ENCODE measurements around the gene CDK2.

Gene CDK2

DNA sequence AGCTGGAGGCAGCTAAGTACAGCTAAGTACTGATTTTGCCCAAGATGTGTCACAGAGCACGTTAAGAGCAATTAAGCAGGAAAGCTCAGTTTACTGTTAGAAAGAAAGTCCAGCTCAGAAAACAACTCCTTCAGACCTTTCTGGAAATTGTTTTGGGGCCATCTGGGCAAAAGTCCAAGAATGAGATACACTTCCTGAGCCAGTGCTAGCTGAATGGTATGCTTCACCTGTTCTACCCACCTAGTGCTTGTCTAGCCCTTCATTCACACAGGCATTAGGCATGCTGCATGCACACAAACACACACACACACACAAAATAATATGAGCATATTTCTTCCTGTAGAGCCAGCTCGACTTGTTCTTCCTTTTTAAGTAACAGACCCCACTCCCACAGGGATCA lies 47.6 kb downstream of the CDK2 start:
- no peak for DNase-seq (ENCODE audit: low spot score)

DNA sequence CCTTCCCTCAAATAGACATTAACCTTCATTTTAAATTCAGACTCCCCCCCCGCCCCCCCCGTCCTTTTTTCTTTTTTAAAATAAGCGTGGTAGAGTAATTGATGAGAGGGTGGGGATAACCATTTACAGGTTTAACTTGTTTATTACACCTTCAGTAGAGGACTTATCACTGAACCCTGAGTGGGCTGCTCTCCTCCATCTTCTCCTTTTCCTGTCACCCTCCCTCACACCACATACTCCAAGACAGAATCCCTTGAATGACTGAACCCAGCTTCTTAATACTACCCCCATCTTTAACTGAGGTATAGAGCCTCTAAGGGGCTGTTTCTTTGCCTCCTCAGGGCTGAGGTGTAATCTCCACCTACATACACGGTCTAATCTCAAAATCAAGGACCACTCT lies 50.6 kb downstream of the CDK2 start:
- no peak for DNase-seq (ENCODE audit: low spot score)

DNA sequence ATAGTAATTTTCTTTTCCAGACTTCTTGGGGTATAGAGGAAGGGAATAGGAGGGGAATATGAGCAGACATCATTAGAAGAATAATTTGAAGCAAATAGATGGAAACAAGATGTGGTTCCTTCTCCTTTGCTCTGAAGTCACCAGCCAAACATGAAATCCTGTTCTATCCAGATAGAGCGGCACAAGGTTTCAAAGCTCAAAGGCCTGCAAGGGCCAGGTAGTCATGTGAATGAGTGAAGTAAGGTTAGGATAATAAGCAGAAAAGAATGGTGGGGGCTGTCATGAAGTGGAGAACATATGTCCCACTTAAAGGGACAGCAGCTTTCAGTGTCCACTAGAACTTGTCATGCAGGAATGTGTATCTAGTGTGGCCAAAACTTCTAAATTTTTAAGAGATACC lies 51.7 kb downstream of the CDK2 start:
- DNase-seq (ENCODE audit: low spot score): no peak

DNA sequence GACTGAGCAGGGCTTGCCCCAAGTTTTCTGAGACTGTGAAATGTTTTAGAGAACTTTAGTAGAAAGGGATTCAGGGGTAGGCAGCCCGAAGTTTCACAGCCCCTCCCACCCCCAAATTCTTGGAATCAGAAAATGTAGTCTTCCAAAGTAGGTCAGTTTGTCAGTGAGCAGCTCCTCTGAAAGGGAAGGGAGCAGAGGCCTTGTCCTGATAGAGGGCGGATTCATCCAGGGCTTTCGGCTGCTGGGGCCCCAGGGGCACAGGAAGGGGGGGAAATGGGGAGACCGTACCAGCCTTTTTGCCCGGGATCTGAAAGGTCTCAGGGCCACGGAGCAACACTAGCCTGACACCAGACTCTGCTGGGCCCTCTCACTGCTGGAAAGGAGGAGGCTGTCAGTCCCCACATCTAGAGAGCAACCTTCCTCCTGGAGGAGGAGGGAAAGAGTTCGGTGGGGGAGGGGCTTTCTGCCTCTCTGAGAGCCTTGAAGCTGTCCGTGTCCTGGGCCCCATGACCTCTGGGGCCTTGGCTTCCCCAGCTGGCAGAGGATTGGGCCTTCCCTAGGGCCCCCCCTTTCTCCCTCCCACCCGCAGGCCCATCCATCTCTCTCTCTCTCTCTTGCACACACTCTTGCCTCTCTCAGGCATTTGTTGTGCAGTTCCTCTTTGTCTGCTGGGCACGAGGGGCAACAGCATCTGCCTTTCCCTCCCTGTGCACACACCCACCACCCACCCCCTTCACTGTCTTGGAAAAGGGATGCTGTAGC lies 54.0 kb downstream of the CDK2 start, which contains the start of gene IKZF4:
Gene IKZF4, plus strand, starts transcription at position 621 of the 762 bp plus-strand sequence. CDS start 451 bp downstream, outside the sequence.
- DNase-seq (ENCODE audit: low spot score): no peak

DNA sequence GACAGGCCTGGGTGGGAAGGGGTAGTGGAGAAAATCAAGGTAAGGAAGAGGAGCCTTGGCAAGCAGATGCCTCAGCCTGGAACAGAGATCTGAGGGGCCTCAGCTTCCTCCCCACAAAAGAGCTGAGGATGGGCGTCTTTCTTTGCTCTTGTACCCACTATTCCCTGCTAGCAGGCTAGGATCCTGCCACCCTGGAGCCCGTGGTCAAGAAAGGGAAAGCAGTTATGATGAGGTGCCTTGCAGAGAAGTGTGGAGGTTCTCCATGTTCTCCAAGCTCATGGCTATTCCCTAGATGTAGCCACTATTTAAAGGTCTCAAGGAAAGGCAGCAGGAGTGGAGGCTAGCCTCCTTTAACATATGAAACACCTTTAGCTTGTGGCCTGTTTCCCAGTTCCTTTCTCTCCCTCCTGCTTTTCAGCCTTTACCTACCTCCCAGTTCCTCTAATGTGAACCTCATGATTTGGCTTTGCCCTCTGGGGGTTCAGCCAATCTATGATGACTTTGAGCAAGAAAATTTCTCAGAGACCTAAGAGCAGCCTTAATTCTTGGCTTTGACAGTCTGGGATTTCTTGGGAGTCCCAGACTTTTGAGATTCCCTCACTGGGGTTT lies 55.4 kb downstream of the CDK2 start:
- DNase-seq (ENCODE audit: low spot score): no peak

Data from hematopoietic multipotent progenitor cell treated with erythropoietin and hydrocortisone succinate and interleukin-3 and kit ligand, for 17 days (in vitro differentiated cells).